Stimulated activated naive B cell treated with anti-CD40 and anti-IgM and Interleukin-4, amounts not matched to agents 10 μg/mL and 1 μg/mL and 100 μg/mL, for 72 hours (primary cell): ENCODE measurements around the gene PARM1.

ENCODE experiments used
- ATAC-seq, 2 donors: fragments of 150-1000 bp; cut with Tn5 transposase; replicated peaks; 2 replicates each; pipeline ENCODE4 v1.10.0; 2021; ENCODE audit warnings: moderate library complexity in 1 of 2
- DNase-seq: peaks from one replicate; pipeline ENCODE4 v3.0.0; 2021
- H3K27ac Mint-ChIP-seq: one replicate; pipeline ENCODE4 v1.8.0; 2022; ENCODE audit warnings: mild to moderate bottlenecking, mixed read lengths
- H3K27me3 Mint-ChIP-seq, 2 donors: one replicate each; pipeline ENCODE4 v1.8.0; 2022; ENCODE audit warnings: mixed read lengths in 2 of 2
- H3K36me3 Mint-ChIP-seq, 2 donors: one replicate each; pipeline ENCODE4 v1.8.0; 2022; ENCODE audit warnings: mixed read lengths in 2 of 2, mild to moderate bottlenecking in 1 of 2
- H3K4me1 Mint-ChIP-seq, 2 donors: one replicate each; pipeline ENCODE4 v1.8.0; 2022; ENCODE audit warnings: mixed read lengths in 2 of 2, mild to moderate bottlenecking in 1 of 2
- H3K4me3 Mint-ChIP-seq, 2 donors: one replicate each; pipeline ENCODE4 v1.8.0; 2022; ENCODE audit warnings: mild to moderate bottlenecking in 2 of 2, mixed read lengths in 2 of 2, moderate library complexity in 1 of 2
- H3K9me3 Mint-ChIP-seq, 2 donors: one replicate each; pipeline ENCODE4 v1.8.0; 2022; ENCODE audit warnings: mixed read lengths in 2 of 2, mild to moderate bottlenecking in 1 of 2

PARM1 gene

GRCh38 chr4:74926007-74926406, 6.9 kb upstream of the PARM1 start:
- DNase-seq = no peak
- H3K4me1 Mint-ChIP-seq = peaks cover 15 to 36% of the 10 kb centered on the region in 2 donors
- no peak overlapping the region for H3K4me3 Mint-ChIP-seq
- no peaks in the 10 kb centered on the region for H3K9me3 Mint-ChIP-seq
- H3K36me3 Mint-ChIP-seq = peaks cover 0 to 3% of the 10 kb centered on the region in 2 donors
- H3K27me3 Mint-ChIP-seq = peaks cover 8 to 20% of the 10 kb centered on the region in 2 donors
- H3K27ac Mint-ChIP-seq = no peak overlapping the region
- ATAC-seq = no peak

GRCh38 chr4:74930162-74930561, 2.8 kb upstream of the PARM1 start:
- H3K4me3 Mint-ChIP-seq = no peak overlapping the region

GRCh38 chr4:74931376-74931775, 1.5 kb upstream of the PARM1 start:
- no peak for DNase-seq
- Mint-ChIP-seq H3K36me3 (no peaks in the 10 kb centered on the region), H3K27ac (no peak overlapping the region), H3K27me3 (peaks cover 16 to 45% of the 10 kb centered on the region in 2 donors), H3K4me1 (peaks cover 25 to 50% of the 10 kb centered on the region in 2 donors), H3K4me3 (no peak overlapping the region), H3K9me3 (no peaks in the 10 kb centered on the region)
- no peak for ATAC-seq

More at GRCh38 chr4:74930162-74930561, 2.8 kb upstream of the PARM1 start:
- Mint-ChIP-seq H3K36me3 (no peaks in the 10 kb centered on the region), H3K27me3 (peaks cover 16 to 41% of the 10 kb centered on the region in 2 donors), H3K27ac (no peak overlapping the region), H3K9me3 (no peaks in the 10 kb centered on the region), H3K4me1 (peaks cover 25 to 50% of the 10 kb centered on the region in 2 donors)
- DNase-seq (peak; percentile 13), ATAC-seq (peak; percentile 66 to 67)

DNA sequence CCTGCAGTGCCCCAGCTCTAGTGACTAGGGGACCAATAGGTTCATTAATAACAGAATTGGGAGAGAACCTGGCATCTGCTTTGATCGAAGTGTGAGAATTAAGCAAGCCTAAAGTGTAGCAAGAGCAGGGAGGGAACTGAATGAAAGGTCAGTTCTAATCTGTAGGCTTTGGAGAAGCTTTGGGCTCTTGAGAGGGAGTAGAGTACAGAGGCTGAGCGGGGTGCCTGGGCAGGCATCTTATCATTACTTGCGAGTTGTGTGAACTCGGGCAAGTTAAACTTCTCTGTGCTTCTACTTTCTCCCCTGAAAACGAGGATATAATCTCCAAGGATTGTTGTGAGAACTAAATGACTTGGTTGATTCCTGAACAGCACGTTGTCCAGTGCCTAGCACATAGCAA, 906 bp upstream of the PARM1 start:
- no peaks in the 10 kb centered on the region for H3K9me3 Mint-ChIP-seq
- H3K27ac Mint-ChIP-seq = no peak overlapping the region
- peaks cover 28 to 53% of the 10 kb centered on the region in 2 donors for H3K4me1 Mint-ChIP-seq
- peaks cover 0 to 4% of the 10 kb centered on the region in 2 donors for H3K36me3 Mint-ChIP-seq
- H3K4me3 Mint-ChIP-seq = no peak overlapping the region
- H3K27me3 Mint-ChIP-seq = peaks cover 16 to 52% of the 10 kb centered on the region in 2 donors
- DNase-seq (no peak), ATAC-seq (no peak)

- Mint-ChIP-seq H3K27ac (peak overlapping the region; percentile 96), H3K27me3 (peaks cover 13 to 48% of the 10 kb centered on the region in 2 donors), H3K4me3 (peak overlapping the region; percentile 86 to 95)
These were observed 673 bp downstream of the PARM1 start for GRCh38 chr4:74933562-74934015.

DNA sequence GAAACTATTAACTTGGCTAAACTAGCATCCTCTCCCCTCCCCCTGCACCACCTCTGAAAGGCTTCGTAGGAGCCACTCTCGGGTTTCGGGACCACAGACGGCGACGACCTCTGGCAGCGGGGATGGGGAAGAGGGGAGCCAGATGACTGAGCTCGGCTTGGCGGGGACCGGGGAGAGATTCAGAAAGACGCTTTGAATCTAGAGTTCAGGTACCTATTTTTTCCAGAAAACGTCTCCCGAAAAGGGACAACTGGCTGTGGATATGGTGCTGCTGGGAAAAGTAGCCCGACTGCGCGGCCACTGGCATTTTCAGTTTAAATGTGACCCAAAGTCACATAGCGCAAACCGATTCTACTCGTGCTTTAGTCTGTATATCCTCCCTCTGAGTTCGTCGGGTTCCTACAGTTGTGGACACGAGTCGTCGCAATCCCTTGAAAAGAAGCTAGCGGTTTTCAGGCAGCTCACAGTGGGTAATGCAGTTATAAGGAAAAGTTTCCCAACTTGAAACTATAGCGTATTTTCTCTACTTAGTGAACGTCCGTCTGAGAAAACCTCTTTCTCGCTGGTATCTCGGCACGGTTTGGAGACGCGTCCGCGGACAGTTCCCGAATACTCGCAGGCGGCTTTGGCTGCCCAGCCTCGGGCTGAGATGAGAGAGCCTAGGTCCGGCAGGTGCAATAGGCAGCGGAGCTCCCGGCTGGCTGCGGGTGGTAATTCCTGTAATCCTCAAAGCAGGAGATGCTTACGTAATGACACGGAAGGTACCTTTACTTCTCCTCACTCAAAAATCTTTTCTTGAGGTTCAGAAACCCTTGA, 1.3 kb downstream of the PARM1 start:
- ATAC-seq = no peak
- H3K4me1 Mint-ChIP-seq = peaks cover 27 to 49% of the 10 kb centered on the region in 2 donors
- peak; percentile 11 for DNase-seq
- H3K27me3 Mint-ChIP-seq = peaks cover 12 to 47% of the 10 kb centered on the region in 2 donors
- H3K36me3 Mint-ChIP-seq = peaks cover 0 to 4% of the 10 kb centered on the region in 2 donors
- H3K9me3 Mint-ChIP-seq = no peaks in the 10 kb centered on the region
- H3K27ac Mint-ChIP-seq = peak overlapping the region; percentile 96
- H3K4me3 Mint-ChIP-seq = peak overlapping the region; percentile 86 to 95

More at GRCh38 chr4:74933562-74934015, 673 bp downstream of the PARM1 start:
- peaks cover 0 to 4% of the 10 kb centered on the region in 2 donors for H3K36me3 Mint-ChIP-seq
- DNase-seq = no peak
- no peaks in the 10 kb centered on the region for H3K9me3 Mint-ChIP-seq
- H3K4me1 Mint-ChIP-seq = peaks cover 27 to 52% of the 10 kb centered on the region in 2 donors
- no peak for ATAC-seq

- peak overlapping the region; percentile 86 to 95 for H3K4me3 Mint-ChIP-seq
- no peak overlapping the region for H3K27ac Mint-ChIP-seq
- DNase-seq (no peak), ATAC-seq (no peak)
- H3K4me1 Mint-ChIP-seq = peaks cover 25 to 44% of the 10 kb centered on the region in 2 donors
- peaks cover 0 to 4% of the 10 kb centered on the region in 2 donors for H3K36me3 Mint-ChIP-seq
- peaks cover 12 to 47% of the 10 kb centered on the region in 2 donors for H3K27me3 Mint-ChIP-seq
- H3K9me3 Mint-ChIP-seq = no peaks in the 10 kb centered on the region
These were observed 2.0 kb downstream of the PARM1 start for GRCh38 chr4:74934888-74935287.

GRCh38 chr4:74941123-74941522, 8.2 kb downstream of the PARM1 start:
- Mint-ChIP-seq H3K36me3 (peaks cover 11 to 22% of the 10 kb centered on the region in 2 donors), H3K4me1 (peaks cover 15 to 16% of the 10 kb centered on the region in 2 donors), H3K27ac (no peak overlapping the region), H3K4me3 (no peak overlapping the region), H3K27me3 (peaks cover 0 to 14% of the 10 kb centered on the region in 2 donors), H3K9me3 (no peaks in the 10 kb centered on the region)
- DNase-seq = no peak
- no peak for ATAC-seq

DNA sequence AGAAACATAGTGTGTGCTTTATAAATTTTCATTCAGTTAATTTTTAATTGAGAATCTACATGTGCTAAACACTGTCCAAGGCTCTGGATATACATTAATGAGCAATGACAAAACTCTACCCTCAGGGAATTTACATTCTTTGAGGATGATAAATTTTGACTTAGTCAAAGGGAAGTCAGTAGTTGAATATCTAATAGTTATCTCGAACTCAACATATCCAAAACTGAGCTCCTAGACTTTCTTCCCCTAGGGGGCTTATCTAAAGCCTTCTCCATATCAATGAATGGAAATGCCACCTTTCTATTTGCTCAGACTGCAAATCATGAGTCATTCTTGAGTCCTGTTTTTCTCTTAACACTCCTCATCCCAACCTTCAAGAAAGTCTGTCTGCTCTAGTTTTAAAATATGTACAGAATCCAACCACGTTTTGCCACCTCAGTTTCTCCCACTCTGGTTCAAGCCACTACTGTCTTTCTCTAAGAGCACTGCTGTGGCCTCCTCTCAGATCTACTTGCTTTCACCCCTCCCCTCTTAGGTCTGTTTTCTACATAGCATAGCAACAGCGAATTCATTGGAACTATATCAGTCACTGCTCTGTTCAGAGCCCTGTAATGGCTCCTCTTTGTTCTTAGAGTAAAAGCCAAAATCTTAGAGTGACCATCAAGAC, 9.5 kb downstream of the PARM1 start:
- H3K4me3 Mint-ChIP-seq = peak overlapping the region in 1 of 2 donors; percentile 8
- no peaks in the 10 kb centered on the region for H3K9me3 Mint-ChIP-seq
- DNase-seq = no peak
- H3K27ac Mint-ChIP-seq = no peak overlapping the region
- H3K27me3 Mint-ChIP-seq = peaks cover 0 to 5% of the 10 kb centered on the region in 2 donors
- H3K4me1 Mint-ChIP-seq = peaks cover 10 to 13% of the 10 kb centered on the region in 2 donors
- peak; percentile 53 to 67 for ATAC-seq
- peaks cover 13 to 24% of the 10 kb centered on the region in 2 donors for H3K36me3 Mint-ChIP-seq

DNA sequence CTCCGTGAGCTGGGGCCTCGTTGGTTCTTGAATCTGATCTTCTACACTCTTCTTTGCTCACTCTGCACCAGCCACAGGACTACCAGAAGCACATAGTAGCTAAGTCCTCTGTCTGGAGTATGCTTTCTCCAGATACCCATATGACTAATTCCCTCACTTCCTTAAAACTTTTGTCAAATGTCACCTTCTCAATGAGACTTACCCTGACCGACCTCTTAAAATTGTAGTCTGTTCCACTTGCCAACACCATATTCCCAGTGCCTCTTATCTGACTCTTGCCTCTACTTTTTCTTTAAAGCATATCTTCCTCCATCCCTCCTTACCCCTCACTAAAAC, 10.0 kb downstream of the PARM1 start:
- peaks cover 13 to 26% of the 10 kb centered on the region in 2 donors for H3K36me3 Mint-ChIP-seq
- no peak overlapping the region for H3K27ac Mint-ChIP-seq
- peak; percentile 6 for DNase-seq
- peaks cover 0 to 5% of the 10 kb centered on the region in 2 donors for H3K27me3 Mint-ChIP-seq
- ATAC-seq = peak; percentile 86 to 98
- H3K4me1 Mint-ChIP-seq = peaks cover 10 to 14% of the 10 kb centered on the region in 2 donors
- H3K4me3 Mint-ChIP-seq = peak overlapping the region in 1 of 2 donors; percentile 8
- no peaks in the 10 kb centered on the region for H3K9me3 Mint-ChIP-seq

DNA sequence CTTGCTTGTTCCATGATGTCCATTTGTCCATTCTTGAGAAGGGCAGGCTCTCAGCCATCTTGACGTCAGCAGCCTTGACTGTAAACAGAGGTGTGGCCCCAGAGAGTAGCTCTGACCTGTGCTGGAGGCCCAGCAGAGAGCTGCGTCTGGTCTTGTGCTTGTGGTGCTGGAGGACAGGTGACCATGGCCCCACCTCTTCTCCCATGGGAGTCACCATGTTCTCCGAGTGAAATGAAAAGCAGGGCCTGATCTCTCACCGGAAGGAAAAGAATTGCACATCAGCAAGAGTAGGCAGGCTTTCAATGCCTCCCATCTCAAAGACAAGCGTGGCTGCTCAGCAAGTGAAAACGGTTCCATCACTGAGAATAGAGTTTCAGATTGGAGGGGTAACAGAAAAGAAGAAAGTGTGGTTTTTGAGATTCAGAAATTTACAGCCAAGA, 11.5 kb downstream of the PARM1 start:
- Mint-ChIP-seq H3K9me3 (peaks cover 0 to 2% of the 10 kb centered on the region in 2 donors), H3K27me3 (peaks cover 0 to 5% of the 10 kb centered on the region in 2 donors), H3K36me3 (peaks cover 18 to 33% of the 10 kb centered on the region in 2 donors), H3K4me1 (peaks cover 15 to 17% of the 10 kb centered on the region in 2 donors), H3K27ac (no peak overlapping the region), H3K4me3 (no peak overlapping the region)
- ATAC-seq = no peak
- no peak for DNase-seq

- H3K27ac Mint-ChIP-seq = no peak overlapping the region
- H3K4me3 Mint-ChIP-seq = no peak overlapping the region
- no peak for ATAC-seq
- no peak for DNase-seq
- peaks cover 0 to 2% of the 10 kb centered on the region in 2 donors for H3K9me3 Mint-ChIP-seq
- peaks cover 15 to 18% of the 10 kb centered on the region in 2 donors for H3K4me1 Mint-ChIP-seq
- H3K27me3 Mint-ChIP-seq = peaks cover 0 to under 1% of the 10 kb centered on the region in 2 donors
- H3K36me3 Mint-ChIP-seq = peaks cover 15 to 44% of the 10 kb centered on the region in 2 donors
These were observed 13.3 kb downstream of the PARM1 start for GRCh38 chr4:74946196-74946595.

DNA sequence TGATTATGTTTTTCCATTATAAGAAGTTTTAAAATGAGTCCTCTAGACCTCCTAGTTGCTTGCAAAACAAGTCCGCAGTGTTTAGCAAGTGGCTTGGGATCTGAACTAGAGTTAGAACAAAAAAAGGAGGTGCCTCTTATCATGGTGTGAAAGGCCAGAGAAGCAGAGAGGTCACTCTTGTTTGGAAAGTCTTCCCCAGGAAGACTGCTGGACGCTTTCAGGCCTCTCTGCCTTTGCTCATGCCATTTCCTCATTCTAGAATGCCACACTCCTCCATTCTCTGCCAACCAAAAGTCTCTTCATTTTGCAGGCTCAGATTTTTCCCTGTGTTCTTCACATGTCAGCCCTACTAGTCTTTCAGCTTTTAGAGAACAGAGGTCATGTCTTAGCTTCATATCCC, 14.9 kb downstream of the PARM1 start:
- H3K9me3 Mint-ChIP-seq = peaks cover 0 to 2% of the 10 kb centered on the region in 2 donors
- no peak overlapping the region for H3K27ac Mint-ChIP-seq
- no peak for ATAC-seq
- no peak for DNase-seq
- H3K4me3 Mint-ChIP-seq = no peak overlapping the region
- peaks cover 12 to 41% of the 10 kb centered on the region in 2 donors for H3K36me3 Mint-ChIP-seq
- H3K27me3 Mint-ChIP-seq = no peaks in the 10 kb centered on the region
- peaks cover 9 to 15% of the 10 kb centered on the region in 2 donors for H3K4me1 Mint-ChIP-seq

GRCh38 chr4:74948236-74948635, 15.3 kb downstream of the PARM1 start:
- H3K36me3 Mint-ChIP-seq = peaks cover 12 to 38% of the 10 kb centered on the region in 2 donors
- H3K27ac Mint-ChIP-seq = no peak overlapping the region
- H3K4me3 Mint-ChIP-seq = no peak overlapping the region
- H3K27me3 Mint-ChIP-seq = no peaks in the 10 kb centered on the region
- no peak for DNase-seq
- ATAC-seq = no peak
- H3K4me1 Mint-ChIP-seq = peaks cover 5 to 11% of the 10 kb centered on the region in 2 donors
- peaks cover 0 to 2% of the 10 kb centered on the region in 2 donors for H3K9me3 Mint-ChIP-seq
